ENCODE data around the gene MACROD2.

DNA sequence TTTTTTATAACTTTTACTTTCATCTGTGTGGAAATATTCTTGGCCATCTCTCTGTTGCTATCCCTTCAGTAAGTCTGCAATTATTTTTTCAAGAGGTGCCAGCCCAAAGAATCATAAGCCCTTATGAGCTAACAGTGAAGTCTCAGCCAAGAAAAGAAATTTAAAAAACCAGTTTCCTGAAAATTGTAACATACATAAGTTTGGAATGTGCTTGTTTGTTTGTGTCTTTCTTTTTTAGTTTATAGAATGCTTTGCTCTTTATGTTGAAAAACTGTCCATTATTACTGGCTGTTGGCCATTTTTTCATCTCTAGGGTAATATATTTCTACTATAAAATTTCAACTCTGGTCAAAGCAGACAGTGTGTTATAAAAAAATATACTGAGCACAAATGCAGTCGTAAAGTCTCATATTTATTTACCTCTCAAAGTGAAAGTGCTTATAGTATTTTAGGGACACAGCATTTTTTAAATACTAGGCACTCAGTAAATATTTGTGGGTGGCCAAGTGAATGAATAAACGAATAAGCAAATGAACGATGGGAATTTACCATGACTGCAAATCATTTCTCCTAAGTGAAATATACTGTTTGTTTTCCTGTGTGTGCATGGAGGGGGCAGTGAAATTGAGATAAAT is 1918.2 kb downstream of the MACROD2 start:
- TF ChIP-seq SUZ12 (IDR thresholded peaks at IDR 0.05; ENCODE audit: extremely low read depth, insufficient read depth, insufficient read length) = no peak
- TF ChIP-seq YY1 (IDR thresholded peaks at IDR 0.05; ENCODE audit: insufficient read depth, insufficient read length) = no peak
- no peak for TF ChIP-seq ZNF274 (IDR thresholded peaks at IDR 0.05; ENCODE audit: low read depth, low read length)
